ENCODE data around the gene PDE10A.
"Not testable (repeated sequence)": the region's sequence is repeated elsewhere in the genome, so short reads cannot be mapped to it uniquely, and the experiment has no call there.

The PDE10A gene

GRCh38 chr6:165580136-165580535 lies 82.9 kb downstream of the PDE10A start:
- no peak for ATAC-seq

GRCh38 chr6:165579151-165579550 lies 83.9 kb downstream of the PDE10A start:
- ATAC-seq: no peak

GRCh38 chr6:165577556-165577955 lies 85.5 kb downstream of the PDE10A start:
- ATAC-seq: no peak

- peak in 1 of 2 donors; percentile 9 for ATAC-seq
Observed at GRCh38 chr6:165575158-165575549, 87.9 kb downstream of the PDE10A start.

GRCh38 chr6:165574220-165575157 lies 88.6 kb downstream of the PDE10A start:
- peak in 1 of 2 donors; percentile 17 for ATAC-seq

- ATAC-seq: no peak
Observed at GRCh38 chr6:165573671-165574070, 89.4 kb downstream of the PDE10A start.

GRCh38 chr6:165571721-165572132 lies 91.3 kb downstream of the PDE10A start:
- ATAC-seq: no peak

- no peak for ATAC-seq
Observed at GRCh38 chr6:165571068-165571682, 91.9 kb downstream of the PDE10A start.

GRCh38 chr6:165568326-165568725 lies 94.7 kb downstream of the PDE10A start:
- no peak for ATAC-seq

GRCh38 chr6:165566088-165566828 lies 96.8 kb downstream of the PDE10A start:
- no peak for ATAC-seq

GRCh38 chr6:165562421-165563090 lies 100.5 kb downstream of the PDE10A start:
- no peak for ATAC-seq

- no peak for ATAC-seq
Observed at GRCh38 chr6:165559632-165560031, 103.4 kb downstream of the PDE10A start.

- ATAC-seq: not testable (repeated sequence)
Observed at GRCh38 chr6:165558097-165558496, 104.9 kb downstream of the PDE10A start.

GRCh38 chr6:165557674-165558073 lies 105.4 kb downstream of the PDE10A start:
- ATAC-seq: no peak

- ATAC-seq: no peak
Observed at GRCh38 chr6:165556116-165556843, 106.8 kb downstream of the PDE10A start.

- not testable (repeated sequence) for ATAC-seq
Observed at GRCh38 chr6:165554644-165555043, 108.4 kb downstream of the PDE10A start.

GRCh38 chr6:165552248-165552736 lies 110.7 kb downstream of the PDE10A start:
- ATAC-seq: no peak

GRCh38 chr6:165551828-165552227 lies 111.2 kb downstream of the PDE10A start:
- ATAC-seq: no peak

- ATAC-seq: no peak
Observed at GRCh38 chr6:165548450-165548849, 114.6 kb downstream of the PDE10A start.

- ATAC-seq: no peak
Observed at GRCh38 chr6:165545806-165546205, 117.2 kb downstream of the PDE10A start.

- ATAC-seq: no peak
Observed at GRCh38 chr6:165543781-165544180, 119.3 kb downstream of the PDE10A start.

GRCh38 chr6:165536911-165537310 lies 126.1 kb downstream of the PDE10A start:
- ATAC-seq: no peak

Measured in activated CD4-positive, CD25-positive, alpha-beta regulatory T cell treated with anti-CD3 and anti-CD28 coated beads, Interleukin-2, amount 50 U/mL, for 24 hours (primary cell).